RWPE1 (cell line): ENCODE measurements around the gene OTOGL.

ENCODE experiments used
- CTCF ChIA-PET: fragments of 350-600 bp; sonication (Branson Sonifier 250); formaldehyde crosslinking; extraction: SDS; loops from one replicate; lab custom pipeline; 2021; lab: Yijun Ruan, JAX
- POLR2A ChIA-PET: fragments of 400-600 bp; formaldehyde crosslinking; extraction: SDS; loops from one replicate; lab custom pipeline; 2020; ENCODE audit warnings: antibody characterized with exemption; ENCODE audit not compliant: low non-redundant PET; lab: Yijun Ruan, JAX
- DNase-seq: peaks from one replicate; pipeline ENCODE4 v3.0.0; 2012; ENCODE audit warnings: low spot score
- H3K27ac ChIP-seq: fragments of 450-650 bp; 2 replicates; pipeline ENCODE4 v1.5.1; 2017
- CTCF ChIP-seq: fragments of 450-650 bp; conservative IDR thresholded peaks from 2 replicates; pipeline ENCODE4 v1.5.1; 2017; ENCODE audit warnings: low read depth, mild to moderate bottlenecking

OTOGL gene

GRCh38 chr12:80404629-80405028, 305.3 kb downstream of the OTOGL start:
- TF ChIP-seq CTCF = no peak
- CTCF ChIA-PET = no interaction called here
- H3K27ac ChIP-seq = no peak overlapping the region
- DNase-seq = no peak
- POLR2A ChIA-PET = no interaction called here

- POLR2A ChIA-PET = no interaction called here
- H3K27ac ChIP-seq = no peak overlapping the region
- no peak for DNase-seq
- no peak for TF ChIP-seq CTCF
- CTCF ChIA-PET = no interaction called here
Observed at GRCh38 chr12:80406253-80406652, 306.9 kb downstream of the OTOGL start.

GRCh38 chr12:80411787-80412186, 312.4 kb downstream of the OTOGL start:
- no peak for TF ChIP-seq CTCF
- ChIA-PET CTCF (interaction anchor here (0.6 to 0.7 kb wide), 4 partner anchors 9 to 847 kb away, joined by 3 read pairs; no protein-coding TSS in a partner anchor), POLR2A (no interaction called here)
- no peak for DNase-seq
- H3K27ac ChIP-seq = no peak overlapping the region

- ChIA-PET CTCF (interaction anchor here (0.6 to 1.4 kb wide), 5 partner anchors 9 to 846 kb away, joined by 3 to 5 read pairs (median 3); no protein-coding TSS in a partner anchor), POLR2A (no interaction called here)
- peak; percentile 24 for DNase-seq
- H3K27ac ChIP-seq = no peak overlapping the region
- peak; percentile 76 for TF ChIP-seq CTCF
Observed at GRCh38 chr12:80412343-80412953, 313.1 kb downstream of the OTOGL start.

GRCh38 chr12:80413462-80413861, 314.1 kb downstream of the OTOGL start:
- DNase-seq = no peak
- POLR2A ChIA-PET = no interaction called here
- H3K27ac ChIP-seq = no peak overlapping the region
- no peak for TF ChIP-seq CTCF
- CTCF ChIA-PET = interaction anchor here (0.7 to 1.4 kb wide), 2 partner anchors 350 to 363 kb away, joined by 4 to 5 read pairs; no protein-coding TSS in a partner anchor

- CTCF ChIA-PET = no interaction called here
- no peak for DNase-seq
- no peak for TF ChIP-seq CTCF
- POLR2A ChIA-PET = no interaction called here
- no peak overlapping the region for H3K27ac ChIP-seq
Observed at GRCh38 chr12:80415466-80415865, 316.1 kb downstream of the OTOGL start.
